Measurements from ENCODE around the gene DSE.

DSE gene

GRCh38 chr6:116399287-116399686 lies 28.5 kb downstream of the DSE start:
- POLR2A ChIA-PET: no interaction called here

GRCh38 chr6:116400328-116400727 lies 29.6 kb downstream of the DSE start:
- peaks cover 0 to 26% (median 6%) of the 10 kb centered on the region in 4 experiments for H3K4me1 ChIP-seq (ENCODE audit: control extremely low read depth in 1 of 4, control insufficient read depth in 4 of 4, insufficient read depth in 4 of 4, low read length in 3 of 4)
- no peaks in the 10 kb centered on the region for H3K9me3 ChIP-seq (ENCODE audit: control extremely low read depth in 1 of 5, control insufficient read depth in 4 of 5, insufficient read depth in 2 of 5, low read depth in 1 of 5, low read length in 4 of 5)
- POLR2A ChIA-PET: interaction anchor here (0.6 kb wide), 1 partner anchor 14 kb away, joined by 3 read pairs; no protein-coding TSS in a partner anchor
- H3K27ac ChIP-seq (ENCODE audit: insufficient read depth in 1 of 2, low read depth in 1 of 2, low read length in 2 of 2, poor library complexity in 1 of 2, severe bottlenecking in 2 of 2): no peak overlapping the region
- H3K4me3 ChIP-seq (ENCODE audit: control insufficient read depth in 1 of 7, extremely low read depth in 1 of 7, insufficient read depth in 4 of 7, low read depth in 2 of 7, low read length in 6 of 7): no peak overlapping the region
- CTCF ChIA-PET: interaction anchor here (1.3 to 2.5 kb wide), 3 partner anchors 32 to 112 kb away, joined by 3 to 10 read pairs (median 5); no protein-coding TSS in a partner anchor
- no peaks in the 10 kb centered on the region for H3K27me3 ChIP-seq (replicated peaks in 2 of 5; ENCODE audit: control insufficient read depth in 4 of 5, insufficient read depth in 5 of 5, low read length in 4 of 5)
- DNase-seq: no peak
- 100% methylated on average over 1 of the region's 1 CpG for WGBS (ENCODE audit: insufficient coverage)
- peaks cover 2 to 8% (median 6%) of the 10 kb centered on the region in 4 experiments for H3K36me3 ChIP-seq (ENCODE audit: control insufficient read depth in 4 of 4, insufficient read depth in 4 of 4, low read length in 3 of 4)

More at GRCh38 chr6:116399287-116399686, 28.5 kb downstream of the DSE start:
- no peak overlapping the region for H3K27ac ChIP-seq (ENCODE audit: insufficient read depth in 1 of 2, low read depth in 1 of 2, low read length in 2 of 2, poor library complexity in 1 of 2, severe bottlenecking in 2 of 2)
- no peak for DNase-seq
- H3K27me3 ChIP-seq (replicated peaks in 2 of 5; ENCODE audit: control insufficient read depth in 4 of 5, insufficient read depth in 5 of 5, low read length in 4 of 5): no peaks in the 10 kb centered on the region
- no peaks in the 10 kb centered on the region for H3K9me3 ChIP-seq (ENCODE audit: control extremely low read depth in 1 of 5, control insufficient read depth in 4 of 5, insufficient read depth in 2 of 5, low read depth in 1 of 5, low read length in 4 of 5)
- H3K36me3 ChIP-seq (ENCODE audit: control insufficient read depth in 4 of 4, insufficient read depth in 4 of 4, low read length in 3 of 4): peaks cover 2 to 8% (median 6%) of the 10 kb centered on the region in 4 experiments
- CTCF ChIA-PET: interaction anchor here (1.2 kb wide), 1 partner anchor 9 kb away, joined by 5 read pairs; no protein-coding TSS in a partner anchor
- no peak overlapping the region for H3K4me3 ChIP-seq (ENCODE audit: control insufficient read depth in 1 of 7, extremely low read depth in 1 of 7, insufficient read depth in 4 of 7, low read depth in 2 of 7, low read length in 6 of 7)
- peaks cover 0 to 20% (median 2%) of the 10 kb centered on the region in 4 experiments for H3K4me1 ChIP-seq (ENCODE audit: control extremely low read depth in 1 of 4, control insufficient read depth in 4 of 4, insufficient read depth in 4 of 4, low read length in 3 of 4)
- WGBS (ENCODE audit: insufficient coverage): 100% methylated on average over 11 of the region's 12 CpGs

- Histone ChIP-seq H3K27me3 (replicated peaks in 2 of 5; ENCODE audit: control insufficient read depth in 4 of 5, insufficient read depth in 5 of 5, low read length in 4 of 5) (no peaks in the 10 kb centered on the region), H3K9me3 (ENCODE audit: control extremely low read depth in 1 of 5, control insufficient read depth in 4 of 5, insufficient read depth in 2 of 5, low read depth in 1 of 5, low read length in 4 of 5) (no peaks in the 10 kb centered on the region), H3K4me3 (ENCODE audit: control insufficient read depth in 1 of 7, extremely low read depth in 1 of 7, insufficient read depth in 4 of 7, low read depth in 2 of 7, low read length in 6 of 7) (no peak overlapping the region), H3K27ac (ENCODE audit: insufficient read depth in 1 of 2, low read depth in 1 of 2, low read length in 2 of 2, poor library complexity in 1 of 2, severe bottlenecking in 2 of 2) (no peak overlapping the region), H3K36me3 (ENCODE audit: control insufficient read depth in 4 of 4, insufficient read depth in 4 of 4, low read length in 3 of 4) (peaks cover 2 to 8% (median 6%) of the 10 kb centered on the region in 4 experiments), H3K4me1 (ENCODE audit: control extremely low read depth in 1 of 4, control insufficient read depth in 4 of 4, insufficient read depth in 4 of 4, low read length in 3 of 4) (peaks cover 1 to 27% (median 14%) of the 10 kb centered on the region in 4 experiments)
- CTCF ChIA-PET: interaction anchor here (0.8 to 2.5 kb wide), 5 partner anchors 9 to 132 kb away, joined by 3 to 10 read pairs (median 5); no protein-coding TSS in a partner anchor
- no CpG with 5 or more reads among the region's 2 CpGs for WGBS (ENCODE audit: insufficient coverage)
- POLR2A ChIA-PET: no interaction called here
- no peak for DNase-seq
Measured at GRCh38 chr6:116402108-116402937, 31.6 kb downstream of the DSE start.

DNA sequence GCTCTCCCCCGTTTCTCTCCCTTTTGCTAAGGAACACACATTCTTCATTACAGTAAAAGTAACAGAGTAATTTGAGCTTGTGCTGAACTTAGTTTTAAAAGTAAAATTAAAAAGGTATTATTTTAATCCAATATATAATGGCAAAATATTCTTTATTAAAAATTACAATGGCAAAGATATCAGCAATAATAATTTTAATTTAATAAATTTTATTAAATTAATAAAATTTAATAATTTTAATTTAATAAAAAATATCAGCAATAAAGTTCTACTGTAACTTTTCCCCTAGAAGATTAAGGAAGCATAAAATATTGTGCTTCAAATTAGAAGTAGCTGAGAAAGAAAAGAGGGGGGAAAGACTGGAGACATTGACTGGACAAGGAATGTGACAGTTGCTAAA lies 32.5 kb downstream of the DSE start:
- Histone ChIP-seq H3K27me3 (replicated peaks in 2 of 5; ENCODE audit: control insufficient read depth in 4 of 5, insufficient read depth in 5 of 5, low read length in 4 of 5) (no peaks in the 10 kb centered on the region), H3K9me3 (ENCODE audit: control extremely low read depth in 1 of 5, control insufficient read depth in 4 of 5, insufficient read depth in 2 of 5, low read depth in 1 of 5, low read length in 4 of 5) (no peaks in the 10 kb centered on the region), H3K36me3 (ENCODE audit: control insufficient read depth in 4 of 4, insufficient read depth in 4 of 4, low read length in 3 of 4) (peaks cover 2 to 6% (median 6%) of the 10 kb centered on the region in 4 experiments), H3K4me1 (ENCODE audit: control extremely low read depth in 1 of 4, control insufficient read depth in 4 of 4, insufficient read depth in 4 of 4, low read length in 3 of 4) (peaks cover 3 to 23% (median 15%) of the 10 kb centered on the region in 4 experiments), H3K27ac (ENCODE audit: insufficient read depth in 1 of 2, low read depth in 1 of 2, low read length in 2 of 2, poor library complexity in 1 of 2, severe bottlenecking in 2 of 2) (no peak overlapping the region), H3K4me3 (ENCODE audit: control insufficient read depth in 1 of 7, extremely low read depth in 1 of 7, insufficient read depth in 4 of 7, low read depth in 2 of 7, low read length in 6 of 7) (no peak overlapping the region)
- ChIA-PET CTCF (interaction anchor here (2.5 kb wide), 1 partner anchor 10 kb away, joined by 6 read pairs; no protein-coding TSS in a partner anchor), POLR2A (no interaction called here)
- no CpG with 5 or more reads among the region's 1 CpG for WGBS (ENCODE audit: insufficient coverage)
- DNase-seq: no peak

DNA sequence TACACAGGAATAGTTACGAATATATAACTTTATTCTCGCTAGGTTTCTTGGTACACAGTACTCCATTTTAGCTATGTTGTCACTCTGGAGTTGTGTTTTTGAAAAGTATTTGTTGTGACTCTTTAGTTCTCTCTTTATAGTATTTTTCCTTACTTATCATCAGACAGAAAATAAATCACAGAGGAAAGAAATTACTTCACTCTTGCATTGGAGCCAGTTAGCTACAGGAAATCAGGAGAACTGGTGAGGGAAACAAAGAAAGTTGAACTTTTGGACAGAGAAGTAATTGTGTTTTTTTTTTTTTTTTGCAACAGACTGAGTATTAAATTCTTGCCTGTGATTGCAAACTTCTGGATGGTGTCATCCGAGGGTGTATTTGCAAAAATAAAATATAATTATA lies 33.9 kb downstream of the DSE start:
- peaks cover under 1 to 4% (median 1%) of the 10 kb centered on the region in 4 experiments for H3K36me3 ChIP-seq (ENCODE audit: control insufficient read depth in 4 of 4, insufficient read depth in 4 of 4, low read length in 3 of 4)
- WGBS (ENCODE audit: insufficient coverage): no CpG with 5 or more reads among the region's 3 CpGs
- no peak overlapping the region for H3K4me3 ChIP-seq (ENCODE audit: control insufficient read depth in 1 of 7, extremely low read depth in 1 of 7, insufficient read depth in 4 of 7, low read depth in 2 of 7, low read length in 6 of 7)
- H3K27ac ChIP-seq (ENCODE audit: insufficient read depth in 1 of 2, low read depth in 1 of 2, low read length in 2 of 2, poor library complexity in 1 of 2, severe bottlenecking in 2 of 2): no peak overlapping the region
- no peak for DNase-seq
- H3K4me1 ChIP-seq (ENCODE audit: control extremely low read depth in 1 of 4, control insufficient read depth in 4 of 4, insufficient read depth in 4 of 4, low read length in 3 of 4): peaks cover 3 to 23% (median 18%) of the 10 kb centered on the region in 4 experiments
- ChIA-PET CTCF (interaction anchor here (1.2 to 2.5 kb wide), 3 partner anchors 11 to 52 kb away, joined by 3 to 6 read pairs (median 3); no protein-coding TSS in a partner anchor), POLR2A (interaction anchor here (0.6 kb wide), 1 partner anchor 9 kb away, joined by 3 read pairs; no protein-coding TSS in a partner anchor)
- H3K9me3 ChIP-seq (ENCODE audit: control extremely low read depth in 1 of 5, control insufficient read depth in 4 of 5, insufficient read depth in 2 of 5, low read depth in 1 of 5, low read length in 4 of 5): no peaks in the 10 kb centered on the region
- H3K27me3 ChIP-seq (replicated peaks in 2 of 5; ENCODE audit: control insufficient read depth in 4 of 5, insufficient read depth in 5 of 5, low read length in 4 of 5): no peaks in the 10 kb centered on the region

- Histone ChIP-seq H3K36me3 (ENCODE audit: control insufficient read depth in 4 of 4, insufficient read depth in 4 of 4, low read length in 3 of 4) (peaks cover 0 to 4% (median 0%) of the 10 kb centered on the region in 4 experiments), H3K9me3 (ENCODE audit: control extremely low read depth in 1 of 5, control insufficient read depth in 4 of 5, insufficient read depth in 2 of 5, low read depth in 1 of 5, low read length in 4 of 5) (no peaks in the 10 kb centered on the region), H3K27ac (ENCODE audit: insufficient read depth in 1 of 2, low read depth in 1 of 2, low read length in 2 of 2, poor library complexity in 1 of 2, severe bottlenecking in 2 of 2) (no peak overlapping the region), H3K27me3 (replicated peaks in 2 of 5; ENCODE audit: control insufficient read depth in 4 of 5, insufficient read depth in 5 of 5, low read length in 4 of 5) (no peaks in the 10 kb centered on the region), H3K4me3 (ENCODE audit: control insufficient read depth in 1 of 7, extremely low read depth in 1 of 7, insufficient read depth in 4 of 7, low read depth in 2 of 7, low read length in 6 of 7) (no peak overlapping the region), H3K4me1 (ENCODE audit: control extremely low read depth in 1 of 4, control insufficient read depth in 4 of 4, insufficient read depth in 4 of 4, low read length in 3 of 4) (peaks cover 7 to 28% (median 22%) of the 10 kb centered on the region in 4 experiments)
- CTCF ChIA-PET: interaction anchor here (1.2 to 2.5 kb wide), 3 partner anchors 12 to 53 kb away, joined by 3 to 6 read pairs (median 3); no protein-coding TSS in a partner anchor
- DNase-seq: peak in 1 of 3 donors; percentile 27
- POLR2A ChIA-PET: no interaction called here
- 52% methylated on average over 5 of the region's 5 CpGs for WGBS (ENCODE audit: insufficient coverage)
Measured at GRCh38 chr6:116405138-116405537, 34.4 kb downstream of the DSE start.

Measured in common myeloid progenitor, CD34-positive (primary cell).